ENCODE data around the gene XRN1.
"Not testable (repeated sequence)": the region's sequence is repeated elsewhere in the genome, so short reads cannot be mapped to it uniquely, and the experiment has no call there.

XRN1 gene

DNA sequence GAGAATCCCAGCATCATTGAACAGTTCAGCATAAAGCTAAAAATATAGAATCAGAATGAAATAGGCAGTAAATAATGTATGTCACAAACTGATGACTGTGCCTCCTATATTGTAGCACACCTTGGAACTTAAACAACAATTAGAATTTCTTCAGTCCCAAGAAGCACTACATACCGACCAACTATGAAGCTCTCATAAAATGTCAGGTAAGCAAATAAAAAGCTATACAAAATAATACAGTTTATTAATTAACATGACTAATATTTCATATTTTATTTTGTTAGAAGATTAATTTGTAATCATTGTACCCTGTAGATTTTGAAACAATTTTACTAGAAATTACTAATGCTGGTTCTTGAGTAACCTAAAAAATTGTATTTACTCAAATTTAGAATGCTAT lies 137.4 kb downstream of the XRN1 start:
- peaks cover 6% of the 10 kb centered on the region for H3K36me3 ChIP-seq (ENCODE audit: control insufficient read depth, insufficient read depth, low read length)
- no peak overlapping the region for H3K27ac ChIP-seq (ENCODE audit: low read depth, low read length)
- no peak overlapping the region for H3K9ac ChIP-seq (ENCODE audit: low read length)
- no peak overlapping the region for H3K4me3 ChIP-seq (ENCODE audit: low read length)
- no peaks in the 10 kb centered on the region for H3K4me1 ChIP-seq (ENCODE audit: control insufficient read depth, insufficient read depth, low read length)
- H3K27me3 ChIP-seq (ENCODE audit: control insufficient read depth, insufficient read depth, low read length), result no peaks in the 10 kb centered on the region

DNA sequence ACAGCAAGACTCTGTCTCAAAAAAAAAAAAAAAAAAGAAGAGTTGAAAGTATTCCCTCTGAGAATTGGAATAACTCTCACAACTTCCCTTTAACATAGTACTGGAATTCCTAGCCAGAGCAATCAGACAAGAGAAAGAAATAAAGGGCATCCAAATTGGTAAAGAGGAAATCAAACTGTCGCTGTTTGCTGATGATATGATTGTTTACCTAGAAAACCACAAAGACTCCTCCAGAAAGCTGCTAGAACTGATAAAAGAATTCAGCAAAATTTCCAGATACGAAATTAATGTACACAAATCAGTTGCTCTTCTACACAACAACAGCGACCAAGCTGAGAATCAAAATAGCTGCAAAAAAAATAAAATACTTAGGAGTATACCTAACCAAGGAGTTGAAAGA lies 145.0 kb downstream of the XRN1 start:
- not testable (repeated sequence) for H3K27me3 ChIP-seq (ENCODE audit: control insufficient read depth, insufficient read depth, low read length); H3K36me3 ChIP-seq (ENCODE audit: control insufficient read depth, insufficient read depth, low read length); H3K4me3 ChIP-seq (ENCODE audit: low read length); H3K4me1 ChIP-seq (ENCODE audit: control insufficient read depth, insufficient read depth, low read length); H3K27ac ChIP-seq (ENCODE audit: low read depth, low read length); H3K9ac ChIP-seq (ENCODE audit: low read length)

DNA sequence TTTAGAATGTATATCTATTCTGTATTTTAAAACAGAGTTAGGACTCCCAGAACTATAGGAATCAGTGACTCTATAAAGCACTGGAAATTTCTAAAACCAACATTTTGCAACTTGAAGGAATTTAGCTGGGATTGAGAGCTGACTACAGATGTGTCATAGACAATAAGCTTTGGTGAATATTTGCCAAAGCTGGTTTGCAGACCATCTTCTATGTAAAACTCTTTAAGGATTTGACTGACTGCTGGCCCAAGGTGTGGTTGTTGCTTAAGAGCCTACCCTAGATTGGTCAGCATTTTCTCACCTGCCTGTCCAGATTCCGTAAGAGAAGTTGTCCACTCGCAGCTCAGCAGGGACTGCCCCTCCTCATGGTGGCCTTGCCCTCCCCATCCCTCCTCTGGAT lies 149.2 kb downstream of the XRN1 start:
- H3K4me1 ChIP-seq (ENCODE audit: control insufficient read depth, insufficient read depth, low read length), result no peaks in the 10 kb centered on the region
- H3K27ac ChIP-seq (ENCODE audit: low read depth, low read length), result no peak overlapping the region
- no peaks in the 10 kb centered on the region for H3K27me3 ChIP-seq (ENCODE audit: control insufficient read depth, insufficient read depth, low read length)
- no peaks in the 10 kb centered on the region for H3K36me3 ChIP-seq (ENCODE audit: control insufficient read depth, insufficient read depth, low read length)
- no peak overlapping the region for H3K4me3 ChIP-seq (ENCODE audit: low read length)
- no peak overlapping the region for H3K9ac ChIP-seq (ENCODE audit: low read length)

DNA sequence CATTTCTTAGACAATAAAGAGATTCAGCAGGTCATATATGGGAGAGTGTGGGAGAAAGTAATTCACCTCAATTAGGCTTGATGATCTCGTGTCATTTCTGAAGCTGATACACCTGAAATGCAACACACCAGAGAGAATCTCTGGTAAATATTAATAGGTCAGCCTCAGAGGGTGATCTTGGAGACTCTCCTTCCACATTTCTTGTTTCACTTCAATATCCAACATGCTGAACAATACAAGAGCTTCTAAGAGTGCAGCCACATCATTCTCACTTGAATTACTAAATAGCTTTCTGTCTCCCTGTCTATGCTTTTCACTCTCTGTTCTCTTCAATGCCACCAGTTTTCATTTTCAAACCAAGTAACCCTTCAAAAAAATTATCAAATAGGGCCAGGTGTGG lies 151.3 kb downstream of the XRN1 start:
- no peaks in the 10 kb centered on the region for H3K27me3 ChIP-seq (ENCODE audit: control insufficient read depth, insufficient read depth, low read length)
- H3K36me3 ChIP-seq (ENCODE audit: control insufficient read depth, insufficient read depth, low read length), result no peaks in the 10 kb centered on the region
- no peaks in the 10 kb centered on the region for H3K4me1 ChIP-seq (ENCODE audit: control insufficient read depth, insufficient read depth, low read length)
- no peak overlapping the region for H3K9ac ChIP-seq (ENCODE audit: low read length)
- no peak overlapping the region for H3K27ac ChIP-seq (ENCODE audit: low read depth, low read length)
- H3K4me3 ChIP-seq (ENCODE audit: low read length), result no peak overlapping the region

DNA sequence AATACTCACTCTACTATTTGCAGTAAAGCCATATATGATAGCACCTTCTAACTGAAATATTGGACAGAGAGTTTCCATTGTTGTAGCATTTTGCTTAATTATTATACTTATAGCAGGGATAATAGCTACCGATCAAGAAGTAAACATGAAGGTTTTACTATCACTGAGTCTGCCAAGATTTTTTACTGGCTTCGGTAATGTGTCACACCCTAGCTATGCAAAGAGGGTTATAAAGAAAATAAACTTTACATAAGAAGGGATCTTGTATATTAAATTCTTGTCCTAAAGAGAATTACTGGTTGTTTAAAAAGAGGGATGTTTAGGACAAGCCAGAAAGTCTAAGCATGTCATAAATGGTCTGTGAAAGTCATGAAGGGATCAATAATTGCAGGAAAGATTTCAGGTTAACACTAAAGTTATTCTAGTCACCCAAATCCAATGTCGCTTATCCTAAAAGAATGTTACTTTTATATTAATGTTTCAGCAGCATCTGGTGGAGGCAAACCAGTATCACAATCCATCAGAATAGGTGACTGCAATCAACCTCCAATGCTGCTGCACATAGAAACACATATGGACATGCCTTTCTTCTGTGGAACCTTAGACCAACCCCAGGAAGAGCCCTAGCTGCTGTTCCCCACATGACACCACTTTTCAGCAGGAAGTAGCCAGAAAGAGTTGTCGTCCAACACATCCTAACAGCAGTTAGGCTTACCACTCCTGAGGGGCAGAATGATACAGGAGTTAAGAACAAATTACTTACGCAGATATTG lies 159.8 kb downstream of the XRN1 start:
- Histone ChIP-seq H3K4me1 (ENCODE audit: control insufficient read depth, insufficient read depth, low read length) (no peaks in the 10 kb centered on the region), H3K27ac (ENCODE audit: low read depth, low read length) (no peak overlapping the region), H3K9ac (ENCODE audit: low read length) (no peak overlapping the region), H3K4me3 (ENCODE audit: low read length) (no peak overlapping the region), H3K27me3 (ENCODE audit: control insufficient read depth, insufficient read depth, low read length) (no peaks in the 10 kb centered on the region), H3K36me3 (ENCODE audit: control insufficient read depth, insufficient read depth, low read length) (no peaks in the 10 kb centered on the region)

DNA sequence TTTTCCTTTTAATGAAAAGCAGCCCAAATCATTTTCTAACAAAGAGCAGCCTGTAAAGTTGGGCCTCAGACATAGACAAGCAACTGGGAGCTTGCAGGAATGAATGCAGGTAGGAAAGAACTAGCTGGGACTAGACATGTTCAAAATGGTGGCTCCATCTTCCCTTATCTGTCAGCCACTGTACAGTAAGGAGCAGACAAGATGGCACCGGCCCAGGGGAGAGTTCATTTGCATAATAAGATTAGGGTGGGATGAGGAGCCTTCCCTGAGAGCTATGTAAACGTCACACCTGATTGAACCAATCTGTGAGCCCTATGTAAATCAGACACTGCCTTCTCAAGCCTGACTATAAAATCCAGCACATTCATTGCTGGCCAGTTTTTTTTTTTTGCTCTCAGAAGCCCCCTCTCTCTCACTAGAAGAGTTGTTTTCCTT lies 162.7 kb downstream of the XRN1 start:
- no peaks in the 10 kb centered on the region for H3K36me3 ChIP-seq (ENCODE audit: control insufficient read depth, insufficient read depth, low read length)
- H3K9ac ChIP-seq (ENCODE audit: low read length), result no peak overlapping the region
- no peak overlapping the region for H3K27ac ChIP-seq (ENCODE audit: low read depth, low read length)
- H3K4me1 ChIP-seq (ENCODE audit: control insufficient read depth, insufficient read depth, low read length), result no peaks in the 10 kb centered on the region
- no peaks in the 10 kb centered on the region for H3K27me3 ChIP-seq (ENCODE audit: control insufficient read depth, insufficient read depth, low read length)
- no peak overlapping the region for H3K4me3 ChIP-seq (ENCODE audit: low read length)

DNA sequence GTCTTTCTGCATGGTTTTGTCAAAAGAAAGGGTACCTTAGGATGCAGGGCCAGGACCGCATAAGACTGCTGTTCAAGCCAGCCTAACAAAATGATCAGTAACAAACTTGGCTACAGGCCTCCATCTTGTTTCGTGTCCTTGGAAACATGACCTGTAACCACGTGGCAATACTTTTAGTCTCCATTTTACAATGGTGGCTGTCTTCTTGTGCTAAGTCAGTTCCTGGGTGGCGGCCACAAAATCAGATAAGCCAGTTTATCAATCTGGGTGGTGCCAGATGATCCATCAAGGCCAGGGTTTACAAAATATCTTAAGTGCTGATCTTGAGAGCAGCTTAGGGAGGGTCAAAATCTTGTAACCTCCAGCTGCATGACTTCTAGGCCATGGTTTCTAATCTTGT lies 165.3 kb downstream of the XRN1 start:
- Histone ChIP-seq H3K27me3 (ENCODE audit: control insufficient read depth, insufficient read depth, low read length) (no peaks in the 10 kb centered on the region), H3K4me3 (ENCODE audit: low read length) (no peak overlapping the region), H3K9ac (ENCODE audit: low read length) (no peak overlapping the region), H3K27ac (ENCODE audit: low read depth, low read length) (no peak overlapping the region), H3K4me1 (ENCODE audit: control insufficient read depth, insufficient read depth, low read length) (no peaks in the 10 kb centered on the region), H3K36me3 (ENCODE audit: control insufficient read depth, insufficient read depth, low read length) (no peaks in the 10 kb centered on the region)

DNA sequence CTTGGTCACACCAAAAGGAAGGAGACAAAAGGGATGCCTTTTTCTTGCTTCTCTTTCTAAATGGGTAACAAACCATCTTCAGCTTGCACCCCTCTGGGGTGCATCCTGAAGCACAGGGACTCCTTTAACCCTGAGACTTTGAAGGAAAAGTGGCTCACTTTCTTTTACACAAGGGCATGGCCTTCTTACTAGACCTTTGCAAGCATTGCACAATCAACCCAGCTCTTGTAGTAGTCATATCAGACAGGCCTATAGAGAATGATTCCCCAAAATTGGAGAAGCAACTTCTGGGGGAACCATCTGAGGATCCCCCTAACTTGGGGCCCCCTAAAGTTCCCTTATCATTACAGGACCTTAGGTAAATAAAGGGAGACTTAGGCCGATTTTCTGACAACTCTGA lies 166.4 kb downstream of the XRN1 start:
- H3K36me3 ChIP-seq (ENCODE audit: control insufficient read depth, insufficient read depth, low read length), result no peaks in the 10 kb centered on the region
- H3K4me3 ChIP-seq (ENCODE audit: low read length), result no peak overlapping the region
- H3K27me3 ChIP-seq (ENCODE audit: control insufficient read depth, insufficient read depth, low read length), result no peaks in the 10 kb centered on the region
- no peak overlapping the region for H3K27ac ChIP-seq (ENCODE audit: low read depth, low read length)
- H3K9ac ChIP-seq (ENCODE audit: low read length), result no peak overlapping the region
- H3K4me1 ChIP-seq (ENCODE audit: control insufficient read depth, insufficient read depth, low read length), result no peaks in the 10 kb centered on the region

DNA sequence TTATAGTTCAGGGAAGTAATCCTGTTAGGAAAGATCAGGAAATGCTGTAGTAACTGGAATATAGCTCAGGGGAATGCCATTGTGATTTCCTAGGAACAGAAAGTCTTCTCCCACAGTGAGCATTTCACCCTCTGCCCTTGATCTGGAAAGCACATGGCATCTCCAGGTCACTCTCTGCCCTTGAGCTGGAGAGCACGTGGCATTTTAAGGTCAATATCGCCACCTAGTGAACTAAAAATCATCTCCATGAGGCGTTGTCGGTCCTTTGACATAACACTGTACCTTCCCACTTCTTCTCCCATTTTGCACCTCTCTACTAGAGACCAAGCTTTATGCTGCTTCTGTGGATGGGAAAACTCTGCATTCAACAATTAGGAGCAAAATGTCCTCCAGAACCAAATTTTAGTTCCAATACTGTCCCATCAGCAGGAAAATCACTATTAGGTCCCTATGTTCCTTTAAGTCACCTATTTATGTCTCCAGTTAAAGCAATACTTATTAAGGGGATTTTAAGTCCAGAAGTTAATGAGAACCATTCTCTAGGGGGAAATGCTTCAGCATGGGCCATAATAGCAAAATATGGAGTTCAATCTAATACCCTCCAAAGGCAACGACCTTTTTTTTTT lies 167.8 kb downstream of the XRN1 start:
- no peaks in the 10 kb centered on the region for H3K4me1 ChIP-seq (ENCODE audit: control insufficient read depth, insufficient read depth, low read length)
- H3K27me3 ChIP-seq (ENCODE audit: control insufficient read depth, insufficient read depth, low read length), result no peaks in the 10 kb centered on the region
- H3K9ac ChIP-seq (ENCODE audit: low read length), result no peak overlapping the region
- no peak overlapping the region for H3K27ac ChIP-seq (ENCODE audit: low read depth, low read length)
- H3K36me3 ChIP-seq (ENCODE audit: control insufficient read depth, insufficient read depth, low read length), result no peaks in the 10 kb centered on the region
- H3K4me3 ChIP-seq (ENCODE audit: low read length), result no peak overlapping the region

DNA sequence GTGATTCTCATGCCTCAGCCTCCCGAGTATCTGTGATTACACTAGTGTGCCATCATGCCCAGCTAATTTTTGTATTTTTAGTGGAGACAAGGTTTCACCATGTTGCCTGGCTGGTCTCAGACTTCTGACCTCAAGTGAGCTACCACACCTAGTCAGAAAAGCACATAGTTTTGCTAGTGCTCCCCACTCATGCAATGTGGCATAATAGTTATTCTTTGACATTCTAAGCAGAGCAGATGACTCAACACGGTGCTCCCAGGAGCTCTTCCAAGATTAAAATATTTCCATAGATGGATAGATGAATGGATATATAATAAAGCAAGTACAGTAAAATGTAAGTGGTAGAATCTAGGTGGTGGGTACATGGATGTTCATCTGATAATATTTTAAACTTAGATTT lies 169.4 kb downstream of the XRN1 start:
- Histone ChIP-seq H3K9ac (ENCODE audit: low read length) (no peak overlapping the region), H3K4me3 (ENCODE audit: low read length) (no peak overlapping the region), H3K27me3 (ENCODE audit: control insufficient read depth, insufficient read depth, low read length) (no peaks in the 10 kb centered on the region), H3K27ac (ENCODE audit: low read depth, low read length) (no peak overlapping the region), H3K4me1 (ENCODE audit: control insufficient read depth, insufficient read depth, low read length) (no peaks in the 10 kb centered on the region), H3K36me3 (ENCODE audit: control insufficient read depth, insufficient read depth, low read length) (no peaks in the 10 kb centered on the region)

DNA sequence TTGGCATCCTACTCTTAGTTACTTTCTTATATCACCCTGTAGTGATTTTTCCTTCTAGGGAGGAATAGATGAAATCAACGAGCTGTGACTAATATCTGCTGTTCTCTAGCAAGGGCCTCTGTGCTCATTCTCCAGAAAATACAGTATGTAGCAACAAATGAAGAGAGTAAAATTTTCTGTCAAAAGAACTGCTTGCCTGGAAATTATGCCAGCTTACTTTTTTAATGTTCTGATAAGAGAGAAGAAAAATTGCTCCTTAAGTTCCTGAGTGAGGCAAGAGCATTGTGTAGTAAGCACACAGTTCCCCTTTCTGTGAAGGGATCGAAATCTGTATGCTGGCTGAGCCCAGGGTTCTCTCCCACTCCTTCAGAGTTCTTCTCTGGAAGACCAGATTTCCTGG lies 171.1 kb downstream of the XRN1 start:
- H3K36me3 ChIP-seq (ENCODE audit: control insufficient read depth, insufficient read depth, low read length), result no peaks in the 10 kb centered on the region
- H3K4me1 ChIP-seq (ENCODE audit: control insufficient read depth, insufficient read depth, low read length), result no peaks in the 10 kb centered on the region
- no peak overlapping the region for H3K9ac ChIP-seq (ENCODE audit: low read length)
- H3K27ac ChIP-seq (ENCODE audit: low read depth, low read length), result no peak overlapping the region
- no peak overlapping the region for H3K4me3 ChIP-seq (ENCODE audit: low read length)
- no peaks in the 10 kb centered on the region for H3K27me3 ChIP-seq (ENCODE audit: control insufficient read depth, insufficient read depth, low read length)

DNA sequence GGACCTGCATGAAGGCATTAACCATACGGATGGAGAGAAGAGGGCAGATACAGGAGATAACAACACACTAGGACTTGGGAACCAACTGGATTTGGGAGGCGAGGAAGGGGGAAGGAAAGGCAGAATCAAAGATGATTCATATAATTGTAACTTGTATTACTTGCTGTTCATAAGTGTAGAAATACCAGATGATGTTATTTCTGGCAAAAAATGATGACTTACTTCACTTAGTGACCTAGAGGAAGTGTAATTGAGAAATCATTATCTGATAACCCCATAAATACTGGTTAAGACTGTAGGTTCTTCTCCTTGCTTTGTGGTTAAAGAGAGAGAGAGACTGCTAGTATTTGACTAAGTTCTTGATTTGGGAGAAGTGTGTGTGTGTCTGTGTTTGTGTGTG lies 172.0 kb downstream of the XRN1 start:
- Histone ChIP-seq H3K9ac (ENCODE audit: low read length) (no peak overlapping the region), H3K4me3 (ENCODE audit: low read length) (no peak overlapping the region), H3K27me3 (ENCODE audit: control insufficient read depth, insufficient read depth, low read length) (no peaks in the 10 kb centered on the region), H3K36me3 (ENCODE audit: control insufficient read depth, insufficient read depth, low read length) (no peaks in the 10 kb centered on the region), H3K4me1 (ENCODE audit: control insufficient read depth, insufficient read depth, low read length) (no peaks in the 10 kb centered on the region), H3K27ac (ENCODE audit: low read depth, low read length) (no peak overlapping the region)

DNA sequence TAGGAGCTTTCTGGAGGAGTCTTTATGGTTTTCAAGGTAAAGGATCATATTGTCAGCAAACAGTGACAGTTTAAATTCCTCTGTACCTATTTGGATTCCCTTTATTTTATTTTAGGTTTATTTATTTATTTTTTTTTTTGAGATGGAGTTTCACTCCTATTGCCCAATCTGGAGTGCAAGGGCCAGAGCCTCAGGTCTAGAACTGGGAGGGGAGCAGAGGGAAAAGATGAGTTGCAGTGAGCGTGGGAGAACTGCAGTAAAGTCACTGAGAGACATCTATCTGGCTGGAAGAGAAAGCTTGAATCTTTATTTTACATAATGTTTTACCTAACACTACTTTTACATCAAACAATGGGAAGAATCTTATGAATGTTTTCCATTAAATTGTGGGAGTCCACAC lies 172.9 kb downstream of the XRN1 start:
- H3K36me3 ChIP-seq (ENCODE audit: control insufficient read depth, insufficient read depth, low read length), result no peaks in the 10 kb centered on the region
- H3K27ac ChIP-seq (ENCODE audit: low read depth, low read length), result no peak overlapping the region
- H3K4me3 ChIP-seq (ENCODE audit: low read length), result no peak overlapping the region
- H3K9ac ChIP-seq (ENCODE audit: low read length), result no peak overlapping the region
- no peaks in the 10 kb centered on the region for H3K27me3 ChIP-seq (ENCODE audit: control insufficient read depth, insufficient read depth, low read length)
- no peaks in the 10 kb centered on the region for H3K4me1 ChIP-seq (ENCODE audit: control insufficient read depth, insufficient read depth, low read length)
